ENCODE measurements around the gene CELF5. TPM values are rescaled to one million over a fixed set of nuclear protein-coding genes. Genes with fewer than 3 reads are reported as not detected.
"Not testable (repeated sequence)": the region's sequence is repeated elsewhere in the genome, so short reads cannot be mapped to it uniquely, and the experiment has no call there.

Gene CELF5
- total RNA-seq, 1 donor from 2014 or later, result not detected

DNA sequence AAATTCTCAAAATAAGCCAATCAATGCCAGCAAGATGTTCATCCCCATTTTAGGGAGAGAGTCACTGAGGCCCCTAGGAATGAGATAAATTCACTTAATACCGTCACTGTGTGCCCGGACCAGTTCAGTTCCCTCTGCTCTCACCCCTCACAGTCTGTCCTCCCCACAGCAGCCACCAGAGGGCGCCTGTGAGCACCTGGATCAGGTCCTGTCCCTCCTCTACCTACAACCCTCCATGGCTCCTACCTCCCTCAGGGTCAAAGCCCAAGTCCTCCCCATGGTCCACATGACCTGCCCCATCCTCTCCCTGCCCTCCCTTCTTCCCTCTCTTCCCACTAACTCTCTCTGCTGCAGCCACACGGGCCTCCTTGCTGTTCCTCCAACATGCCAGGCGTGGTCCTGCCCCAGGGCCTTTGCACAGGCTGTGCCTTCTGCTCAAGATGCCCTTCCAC is 100.0 kb downstream of the CELF5 start:
- H3K9ac ChIP-seq (ENCODE audit: low read depth in 1 of 3, low read length in 3 of 3), result no peak overlapping the region
- H3K4me1 ChIP-seq (ENCODE audit: control insufficient read depth in 3 of 3, insufficient read depth in 3 of 3, low read length in 3 of 3), result no peaks in the 10 kb centered on the region
- H3K27me3 ChIP-seq (ENCODE audit: control insufficient read depth in 3 of 3, insufficient read depth in 3 of 3, low read length in 3 of 3), result peaks cover 25 to 26% (median 25%) of the 10 kb centered on the region in 3 donors
- no peak overlapping the region for H3K27ac ChIP-seq (ENCODE audit: low read depth, low read length)
- H3K9me3 ChIP-seq (ENCODE audit: control insufficient read depth in 3 of 3, low read length in 3 of 3), result no peaks in the 10 kb centered on the region
- H3K4me3 ChIP-seq (ENCODE audit: low read length in 3 of 3), result no peak overlapping the region
- H3K36me3 ChIP-seq (ENCODE audit: control insufficient read depth in 3 of 3, insufficient read depth in 3 of 3, low read length in 3 of 3), result no peaks in the 10 kb centered on the region

DNA sequence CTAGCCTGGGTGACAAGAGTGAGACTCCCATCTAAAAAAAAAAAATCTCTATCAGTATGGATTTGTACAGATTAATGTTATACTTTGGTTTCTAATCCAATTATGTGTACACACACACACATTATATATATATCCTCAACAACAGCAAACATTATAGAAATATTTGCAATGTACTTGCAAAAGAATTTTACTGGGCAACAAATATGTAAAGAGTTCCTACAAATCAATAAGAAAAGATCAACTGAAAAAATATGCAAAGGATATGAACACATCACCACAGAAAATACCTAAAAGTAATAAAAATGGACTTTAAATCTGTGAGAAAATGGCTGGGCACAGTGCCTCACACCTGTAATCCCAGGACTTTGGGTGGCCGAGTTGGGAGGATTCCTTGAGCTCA is 101.0 kb downstream of the CELF5 start:
- Histone ChIP-seq H3K4me3 (ENCODE audit: low read length in 3 of 3) (no peak overlapping the region), H3K9ac (ENCODE audit: low read depth in 1 of 3, low read length in 3 of 3) (no peak overlapping the region), H3K27ac (ENCODE audit: low read depth, low read length) (no peak overlapping the region), H3K27me3 (ENCODE audit: control insufficient read depth in 3 of 3, insufficient read depth in 3 of 3, low read length in 3 of 3) (peaks cover 15 to 18% (median 16%) of the 10 kb centered on the region in 3 donors), H3K36me3 (ENCODE audit: control insufficient read depth in 3 of 3, insufficient read depth in 3 of 3, low read length in 3 of 3) (no peaks in the 10 kb centered on the region), H3K9me3 (ENCODE audit: control insufficient read depth in 3 of 3, low read length in 3 of 3) (no peaks in the 10 kb centered on the region), H3K4me1 (ENCODE audit: control insufficient read depth in 3 of 3, insufficient read depth in 3 of 3, low read length in 3 of 3) (no peaks in the 10 kb centered on the region)

DNA sequence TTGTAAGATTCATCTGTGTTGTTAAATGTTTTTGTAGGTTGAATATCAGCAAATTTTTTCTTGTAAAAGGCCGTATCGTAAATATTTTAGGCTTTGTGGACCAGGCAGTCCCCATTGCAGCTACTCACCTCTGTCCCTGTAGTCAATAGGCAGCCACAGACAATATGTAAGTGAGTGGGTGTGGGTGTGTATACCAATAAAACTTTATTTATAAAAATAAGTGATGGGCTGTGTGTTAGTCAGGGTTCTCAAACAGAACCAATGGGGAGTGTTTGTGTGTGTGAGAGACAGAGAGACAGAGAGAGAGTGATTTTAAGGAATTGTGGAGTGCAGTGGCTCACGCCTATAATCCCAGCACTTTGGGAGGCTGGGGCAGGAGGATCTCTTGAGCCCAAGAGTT is 104.3 kb downstream of the CELF5 start:
- H3K9me3 ChIP-seq (ENCODE audit: control insufficient read depth in 3 of 3, low read length in 3 of 3), result no peaks in the 10 kb centered on the region
- no peaks in the 10 kb centered on the region for H3K4me1 ChIP-seq (ENCODE audit: control insufficient read depth in 3 of 3, insufficient read depth in 3 of 3, low read length in 3 of 3)
- H3K27ac ChIP-seq (ENCODE audit: low read depth, low read length), result no peak overlapping the region
- no peak overlapping the region for H3K9ac ChIP-seq (ENCODE audit: low read depth in 1 of 3, low read length in 3 of 3)
- no peaks in the 10 kb centered on the region for H3K36me3 ChIP-seq (ENCODE audit: control insufficient read depth in 3 of 3, insufficient read depth in 3 of 3, low read length in 3 of 3)
- H3K27me3 ChIP-seq (ENCODE audit: control insufficient read depth in 3 of 3, insufficient read depth in 3 of 3, low read length in 3 of 3), result no peaks in the 10 kb centered on the region
- no peak overlapping the region for H3K4me3 ChIP-seq (ENCODE audit: low read length in 3 of 3)

DNA sequence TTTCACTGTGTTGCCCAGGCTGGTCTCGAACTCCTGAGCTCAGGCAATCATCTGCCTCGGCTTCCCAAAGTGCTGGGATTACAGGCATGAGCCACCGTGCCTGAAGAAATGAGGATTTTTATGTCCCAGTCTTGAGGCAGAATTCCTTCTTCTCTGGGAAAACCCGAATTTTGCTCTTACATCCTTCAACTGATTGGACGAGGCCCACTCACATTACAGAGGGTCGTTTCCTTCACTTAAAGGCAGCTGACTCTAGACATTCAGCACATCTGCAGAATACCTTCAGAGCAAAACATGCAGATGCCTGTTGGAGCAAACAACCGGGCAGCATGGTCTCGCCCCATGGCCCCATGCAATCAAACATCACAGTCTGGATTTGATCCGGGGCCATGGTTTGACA is 105.6 kb downstream of the CELF5 start:
- H3K27me3 ChIP-seq (ENCODE audit: control insufficient read depth in 3 of 3, insufficient read depth in 3 of 3, low read length in 3 of 3), result no peaks in the 10 kb centered on the region
- no peak overlapping the region for H3K27ac ChIP-seq (ENCODE audit: low read depth, low read length)
- H3K4me3 ChIP-seq (ENCODE audit: low read length in 3 of 3), result no peak overlapping the region
- H3K9ac ChIP-seq (ENCODE audit: low read depth in 1 of 3, low read length in 3 of 3), result no peak overlapping the region
- H3K9me3 ChIP-seq (ENCODE audit: control insufficient read depth in 3 of 3, low read length in 3 of 3), result no peaks in the 10 kb centered on the region
- H3K36me3 ChIP-seq (ENCODE audit: control insufficient read depth in 3 of 3, insufficient read depth in 3 of 3, low read length in 3 of 3), result no peaks in the 10 kb centered on the region
- H3K4me1 ChIP-seq (ENCODE audit: control insufficient read depth in 3 of 3, insufficient read depth in 3 of 3, low read length in 3 of 3), result peaks cover under 1 to 5% (median 4%) of the 10 kb centered on the region in 3 donors

DNA sequence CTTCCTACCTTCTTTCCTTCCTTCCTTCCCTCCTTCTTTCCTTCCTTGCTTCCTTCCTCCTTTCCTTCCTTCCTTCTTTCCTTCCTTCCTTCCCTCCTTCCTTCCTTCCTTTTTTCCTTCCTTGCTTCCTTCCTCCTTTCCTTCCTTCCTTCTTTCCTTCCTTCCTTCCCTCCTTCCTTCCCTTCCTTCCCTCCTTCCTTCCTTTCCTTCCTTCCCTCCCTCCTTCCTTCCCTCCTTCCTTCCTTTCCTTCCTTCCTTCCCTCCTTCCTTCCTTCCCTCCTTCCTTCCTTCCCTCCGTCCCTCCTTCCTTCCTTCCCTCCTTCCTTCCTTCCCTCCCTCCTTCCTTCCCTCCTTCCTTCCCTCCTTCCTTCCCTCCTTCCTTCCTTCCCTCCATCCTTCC is 107.8 kb downstream of the CELF5 start:
- not testable (repeated sequence) for H3K9me3 ChIP-seq (ENCODE audit: control insufficient read depth in 3 of 3, low read length in 3 of 3); H3K9ac ChIP-seq (ENCODE audit: low read depth in 1 of 3, low read length in 3 of 3); H3K27me3 ChIP-seq (ENCODE audit: control insufficient read depth in 3 of 3, insufficient read depth in 3 of 3, low read length in 3 of 3); H3K4me3 ChIP-seq (ENCODE audit: low read length in 3 of 3); H3K27ac ChIP-seq (ENCODE audit: low read depth, low read length); H3K36me3 ChIP-seq (ENCODE audit: control insufficient read depth in 3 of 3, insufficient read depth in 3 of 3, low read length in 3 of 3)
- peaks cover 22 to 27% (median 26%) of the 10 kb centered on the region in 3 donors for H3K4me1 ChIP-seq (ENCODE audit: control insufficient read depth in 3 of 3, insufficient read depth in 3 of 3, low read length in 3 of 3)

DNA sequence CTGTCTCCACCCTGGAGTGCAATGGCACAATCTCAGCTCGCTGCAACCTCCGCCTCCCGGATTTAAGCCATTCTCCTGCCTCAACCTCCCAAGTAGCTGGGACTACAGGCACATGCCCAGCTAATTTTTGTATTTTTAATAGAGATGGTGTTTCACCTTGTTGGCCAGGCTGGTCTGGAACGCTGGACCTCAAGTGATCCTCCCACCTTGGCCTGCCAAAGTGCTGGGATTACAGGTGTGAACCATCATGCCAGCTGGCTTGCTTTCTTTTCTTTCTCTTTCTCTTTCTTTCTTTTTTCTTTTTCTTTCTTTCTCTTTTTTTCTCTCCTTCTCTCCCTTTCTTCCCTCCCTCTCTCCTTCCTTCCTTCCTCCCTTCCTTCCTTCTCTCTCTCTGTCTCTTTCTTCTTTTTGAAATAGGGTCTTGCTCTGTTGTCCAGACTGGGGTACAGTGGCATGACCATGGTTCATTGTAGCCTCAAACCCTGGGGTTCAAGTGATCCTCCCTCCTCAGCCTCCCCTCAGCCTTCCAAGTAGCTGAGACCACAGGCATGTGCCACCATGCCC is 108.6 kb downstream of the CELF5 start:
- Histone ChIP-seq H3K27me3 (ENCODE audit: control insufficient read depth in 3 of 3, insufficient read depth in 3 of 3, low read length in 3 of 3) (no peaks in the 10 kb centered on the region), H3K36me3 (ENCODE audit: control insufficient read depth in 3 of 3, insufficient read depth in 3 of 3, low read length in 3 of 3) (no peaks in the 10 kb centered on the region), H3K27ac (ENCODE audit: low read depth, low read length) (no peak overlapping the region), H3K9ac (ENCODE audit: low read depth in 1 of 3, low read length in 3 of 3) (no peak overlapping the region), H3K9me3 (ENCODE audit: control insufficient read depth in 3 of 3, low read length in 3 of 3) (no peaks in the 10 kb centered on the region), H3K4me1 (ENCODE audit: control insufficient read depth in 3 of 3, insufficient read depth in 3 of 3, low read length in 3 of 3) (peaks cover 26 to 31% (median 30%) of the 10 kb centered on the region in 3 donors), H3K4me3 (ENCODE audit: low read length in 3 of 3) (no peak overlapping the region)

DNA sequence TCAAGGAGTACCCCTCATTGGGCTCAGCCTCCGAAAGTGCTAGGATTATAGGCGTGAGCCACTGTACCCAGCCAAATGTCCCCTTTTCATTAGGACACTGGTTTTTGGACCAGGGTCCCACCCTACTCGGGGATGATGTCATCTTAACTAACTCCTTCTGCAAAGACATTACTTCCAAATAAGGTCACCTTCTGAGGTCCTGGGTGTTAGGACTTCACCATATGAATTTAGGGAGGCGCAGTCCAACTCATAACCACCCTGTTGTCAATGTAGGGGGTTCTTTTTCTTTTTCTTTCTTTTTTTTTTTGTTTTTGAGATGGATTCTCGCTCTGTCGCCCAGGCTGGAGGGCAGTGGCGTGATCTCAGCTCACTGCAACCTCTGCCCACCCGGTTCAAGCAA is 109.2 kb downstream of the CELF5 start:
- no peak overlapping the region for H3K27ac ChIP-seq (ENCODE audit: low read depth, low read length)
- no peaks in the 10 kb centered on the region for H3K27me3 ChIP-seq (ENCODE audit: control insufficient read depth in 3 of 3, insufficient read depth in 3 of 3, low read length in 3 of 3)
- peaks cover 26 to 35% (median 32%) of the 10 kb centered on the region in 3 donors for H3K4me1 ChIP-seq (ENCODE audit: control insufficient read depth in 3 of 3, insufficient read depth in 3 of 3, low read length in 3 of 3)
- no peaks in the 10 kb centered on the region for H3K36me3 ChIP-seq (ENCODE audit: control insufficient read depth in 3 of 3, insufficient read depth in 3 of 3, low read length in 3 of 3)
- H3K4me3 ChIP-seq (ENCODE audit: low read length in 3 of 3), result no peak overlapping the region
- no peak overlapping the region for H3K9ac ChIP-seq (ENCODE audit: low read depth in 1 of 3, low read length in 3 of 3)
- H3K9me3 ChIP-seq (ENCODE audit: control insufficient read depth in 3 of 3, low read length in 3 of 3), result no peaks in the 10 kb centered on the region

DNA sequence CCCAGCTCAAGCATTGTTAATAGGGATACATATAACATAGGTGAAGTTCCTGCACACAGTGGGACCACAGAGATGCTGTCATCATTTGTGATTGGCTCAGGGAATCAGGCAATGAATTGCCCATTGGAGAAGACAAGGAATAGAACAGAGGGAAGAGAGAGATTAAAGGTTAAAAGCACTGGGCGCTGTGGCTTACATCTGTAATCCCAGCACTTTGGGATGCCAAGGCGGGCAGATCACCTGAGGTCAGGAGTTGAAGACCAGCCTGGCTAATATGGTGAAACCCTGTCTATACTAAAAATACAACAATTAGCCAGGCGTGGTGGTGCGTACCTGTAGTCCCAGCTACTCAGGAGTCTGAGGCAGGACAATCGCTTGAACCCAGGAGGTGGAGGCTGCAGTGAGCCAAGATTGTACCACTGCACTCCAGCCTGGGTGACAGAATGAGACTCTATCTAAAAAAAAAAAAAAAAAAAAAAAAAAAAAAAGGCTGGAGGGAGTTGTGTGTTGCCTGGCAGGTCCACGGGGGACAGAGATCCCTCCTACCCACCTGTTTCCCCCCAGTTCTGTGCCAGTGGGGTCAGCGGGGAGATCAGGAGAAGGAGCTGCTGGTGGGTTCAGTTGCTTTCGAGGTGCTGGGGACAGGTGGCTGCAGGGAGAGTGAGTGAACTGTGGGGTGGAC is 110.4 kb downstream of the CELF5 start:
- Histone ChIP-seq H3K27ac (ENCODE audit: low read depth, low read length) (peak overlapping the region; percentile 94), H3K4me1 (ENCODE audit: control insufficient read depth in 3 of 3, insufficient read depth in 3 of 3, low read length in 3 of 3) (peaks cover 26 to 37% (median 32%) of the 10 kb centered on the region in 3 donors), H3K4me3 (ENCODE audit: low read length in 3 of 3) (peak overlapping the region in 1 of 3 donors; percentile 22)
- not testable (repeated sequence) for H3K36me3 ChIP-seq (ENCODE audit: control insufficient read depth in 3 of 3, insufficient read depth in 3 of 3, low read length in 3 of 3); H3K9me3 ChIP-seq (ENCODE audit: control insufficient read depth in 3 of 3, low read length in 3 of 3); H3K9ac ChIP-seq (ENCODE audit: low read depth in 1 of 3, low read length in 3 of 3); H3K27me3 ChIP-seq (ENCODE audit: control insufficient read depth in 3 of 3, insufficient read depth in 3 of 3, low read length in 3 of 3)

DNA sequence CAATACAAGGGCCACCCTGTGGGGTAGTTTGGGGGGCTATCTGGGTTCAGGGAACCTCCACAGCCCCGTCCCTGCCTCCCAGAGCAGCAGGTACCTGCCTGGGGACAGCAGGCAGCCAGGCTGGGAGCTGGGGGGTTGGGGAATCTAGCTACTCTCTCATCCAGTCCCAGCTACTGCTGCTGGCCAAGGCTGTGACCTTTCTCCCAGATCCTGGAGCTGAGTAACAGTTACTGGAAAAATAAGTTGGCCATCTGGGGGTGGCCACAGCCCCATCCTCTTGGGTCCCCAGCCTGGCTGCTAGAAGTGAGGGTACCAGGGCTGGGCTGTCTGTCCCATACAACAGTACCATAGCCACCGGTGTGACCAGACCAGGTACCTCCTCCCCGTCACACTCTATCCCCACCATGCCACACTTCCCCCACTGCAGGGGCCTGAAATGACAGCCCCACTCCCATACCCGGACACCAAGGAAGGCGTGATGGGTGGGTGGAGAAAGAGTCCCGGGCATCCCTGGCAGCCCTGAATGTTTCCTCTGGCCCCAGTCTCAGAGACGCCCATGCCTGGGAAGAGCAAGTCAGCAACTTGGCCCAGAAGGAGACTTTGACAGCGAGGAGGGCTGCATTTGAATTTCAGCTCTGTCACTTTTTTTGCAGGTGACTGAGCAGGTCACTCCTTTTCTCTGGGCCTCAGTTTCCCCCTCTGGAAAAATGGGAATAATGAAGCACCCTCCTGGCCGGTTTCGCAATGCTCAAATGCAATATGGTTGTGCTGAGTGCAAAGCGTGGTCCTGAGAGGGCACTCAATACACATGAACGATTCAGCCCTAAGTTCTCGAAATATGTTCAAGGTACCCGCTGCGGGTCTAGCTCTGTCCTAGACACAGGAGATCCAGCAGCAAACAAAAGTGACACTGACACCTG is 111.2 kb downstream of the CELF5 start:
- H3K9me3 ChIP-seq (ENCODE audit: control insufficient read depth in 3 of 3, low read length in 3 of 3), result no peaks in the 10 kb centered on the region
- H3K4me1 ChIP-seq (ENCODE audit: control insufficient read depth in 3 of 3, insufficient read depth in 3 of 3, low read length in 3 of 3), result peaks cover 26 to 37% (median 32%) of the 10 kb centered on the region in 3 donors
- peak overlapping the region in 1 of 3 donors; percentile 72 for H3K9ac ChIP-seq (ENCODE audit: low read depth in 1 of 3, low read length in 3 of 3)
- no peaks in the 10 kb centered on the region for H3K27me3 ChIP-seq (ENCODE audit: control insufficient read depth in 3 of 3, insufficient read depth in 3 of 3, low read length in 3 of 3)
- no peaks in the 10 kb centered on the region for H3K36me3 ChIP-seq (ENCODE audit: control insufficient read depth in 3 of 3, insufficient read depth in 3 of 3, low read length in 3 of 3)
- peak overlapping the region in 1 of 3 donors; percentile 22 for H3K4me3 ChIP-seq (ENCODE audit: low read length in 3 of 3)
- H3K27ac ChIP-seq (ENCODE audit: low read depth, low read length), result peak overlapping the region; percentile 94

DNA sequence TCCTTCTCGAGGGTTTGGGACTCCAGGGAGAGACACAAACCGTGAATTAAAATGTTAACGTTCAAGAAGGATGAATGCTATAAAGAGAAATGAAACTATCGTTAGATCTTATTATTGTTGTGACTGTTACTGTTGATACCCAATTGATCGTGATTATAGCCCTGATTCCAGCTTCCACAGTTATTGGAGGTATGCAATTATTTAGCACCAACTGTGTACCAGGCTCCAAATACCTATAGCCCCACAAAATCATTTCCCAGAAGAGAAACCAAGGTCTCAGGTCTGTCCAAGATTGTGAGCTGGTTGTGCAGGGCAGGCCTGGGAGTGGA is 111.9 kb downstream of the CELF5 start:
- no peaks in the 10 kb centered on the region for H3K27me3 ChIP-seq (ENCODE audit: control insufficient read depth in 3 of 3, insufficient read depth in 3 of 3, low read length in 3 of 3)
- no peaks in the 10 kb centered on the region for H3K36me3 ChIP-seq (ENCODE audit: control insufficient read depth in 3 of 3, insufficient read depth in 3 of 3, low read length in 3 of 3)
- H3K9me3 ChIP-seq (ENCODE audit: control insufficient read depth in 3 of 3, low read length in 3 of 3), result no peaks in the 10 kb centered on the region
- peaks cover 26 to 37% (median 32%) of the 10 kb centered on the region in 3 donors for H3K4me1 ChIP-seq (ENCODE audit: control insufficient read depth in 3 of 3, insufficient read depth in 3 of 3, low read length in 3 of 3)
- H3K9ac ChIP-seq (ENCODE audit: low read depth in 1 of 3, low read length in 3 of 3), result peak overlapping the region in 2 of 3 donors; percentile 64 to 72
- no peak overlapping the region for H3K4me3 ChIP-seq (ENCODE audit: low read length in 3 of 3)
- H3K27ac ChIP-seq (ENCODE audit: low read depth, low read length), result peak overlapping the region; percentile 94
